Peyer's patch (tissue), 4 donors: Measurements from ENCODE around the gene STC2.

Experiments used
- POLR2A ChIP-seq, 2 donors: fragments of 450-650 bp; IDR thresholded peaks; one replicate each; pipeline ENCODE4 v1.5.1; 2017; ENCODE audit warnings: antibody characterized with exemption in 2 of 2, mild to moderate bottlenecking in 2 of 2, moderate library complexity in 2 of 2
- TF ChIP-seq, protein P1 (sequence below), 6 experiments: fragments of 450-650 bp in 4 of 6; fragments of 200-600 bp in 2 of 6; sonication (generic) in 1 of 6; IDR thresholded peaks; one replicate each; pipeline ENCODE4 v1.5.1; 2017 to 2019; ENCODE audit warnings: antibody characterized with exemption in 6 of 6, mild to moderate bottlenecking in 3 of 6, moderate library complexity in 1 of 6

DNA sequence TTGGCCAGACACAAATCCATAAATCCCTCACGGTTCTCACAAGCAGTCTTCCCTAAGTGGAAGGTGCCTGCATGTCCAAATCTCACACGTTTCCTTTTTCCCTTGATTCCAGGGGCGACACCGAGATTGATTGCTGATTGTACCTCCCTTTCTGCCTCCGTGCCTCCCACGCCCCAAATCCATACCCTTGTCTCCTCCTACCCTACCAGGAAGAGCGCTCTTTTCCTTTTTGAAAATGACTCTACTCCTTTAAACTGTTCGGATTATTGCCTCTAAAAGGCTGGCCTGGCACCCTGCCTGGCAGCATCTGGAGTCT is 4.5 kb downstream of the STC2 start:
- TF ChIP-seq, protein P1, sequence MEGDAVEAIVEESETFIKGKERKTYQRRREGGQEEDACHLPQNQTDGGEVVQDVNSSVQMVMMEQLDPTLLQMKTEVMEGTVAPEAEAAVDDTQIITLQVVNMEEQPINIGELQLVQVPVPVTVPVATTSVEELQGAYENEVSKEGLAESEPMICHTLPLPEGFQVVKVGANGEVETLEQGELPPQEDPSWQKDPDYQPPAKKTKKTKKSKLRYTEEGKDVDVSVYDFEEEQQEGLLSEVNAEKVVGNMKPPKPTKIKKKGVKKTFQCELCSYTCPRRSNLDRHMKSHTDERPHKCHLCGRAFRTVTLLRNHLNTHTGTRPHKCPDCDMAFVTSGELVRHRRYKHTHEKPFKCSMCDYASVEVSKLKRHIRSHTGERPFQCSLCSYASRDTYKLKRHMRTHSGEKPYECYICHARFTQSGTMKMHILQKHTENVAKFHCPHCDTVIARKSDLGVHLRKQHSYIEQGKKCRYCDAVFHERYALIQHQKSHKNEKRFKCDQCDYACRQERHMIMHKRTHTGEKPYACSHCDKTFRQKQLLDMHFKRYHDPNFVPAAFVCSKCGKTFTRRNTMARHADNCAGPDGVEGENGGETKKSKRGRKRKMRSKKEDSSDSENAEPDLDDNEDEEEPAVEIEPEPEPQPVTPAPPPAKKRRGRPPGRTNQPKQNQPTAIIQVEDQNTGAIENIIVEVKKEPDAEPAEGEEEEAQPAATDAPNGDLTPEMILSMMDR (IDR thresholded peaks at IDR 0.05): no peak
- no peak for TF ChIP-seq POLR2A (IDR thresholded peaks at IDR 0.05)
